IMR-90 (cell line): ENCODE results near the gene TP53TG3D. TPM values are rescaled to one million over a fixed set of nuclear protein-coding genes. Genes with fewer than 3 reads are reported as not detected.
"Not testable (repeated sequence)": the region's sequence is repeated elsewhere in the genome, so short reads cannot be mapped to it uniquely, and the experiment has no call there.

Source experiments
- ATAC-seq: fragments of 200-7000 bp; cut with Tn5 transposase; 2 replicates; pipeline ENCODE4 v1.9.1; 2020; ENCODE audit warnings: low read depth, mild to moderate bottlenecking, moderate library complexity
- BruUV-seq: library from RNA; stranded (reverse); fragments of 400-500 nt; replicated peaks from 2 replicates; lab custom pipeline; 2021; lab: Mats Ljungman, UMichigan
- CTCF ChIA-PET: fragments of 300-600 bp; formaldehyde crosslinking; extraction: SDS; loops from one replicate; lab custom pipeline; 2021; ENCODE audit warnings: antibody characterized with exemption; lab: Yijun Ruan, JAX
- POLR2A ChIA-PET: fragments of 300-600 bp; sonication (Branson Sonifier 250); formaldehyde crosslinking; loops from one replicate; lab custom pipeline; 2022; ENCODE audit warnings: antibody characterized with exemption; ENCODE audit not compliant: unreplicated experiment; lab: Charles Lee
- DNase-seq: peaks from one replicate; pipeline ENCODE4 v3.0.0; 2013
- H2AFZ ChIP-seq: replicated peaks from 2 replicates; pipeline ENCODE3; 2013; ENCODE audit warnings: low read length, mild to moderate bottlenecking; ENCODE audit not compliant: poor library complexity
- H2AK5ac ChIP-seq: 2 replicates; pipeline ENCODE4 v1.6.1; 2013; ENCODE audit warnings: low read depth, low read length, inconsistent platforms
- H2AK9ac ChIP-seq: replicated peaks from 2 replicates; pipeline ENCODE3; 2013; ENCODE audit warnings: mild to moderate bottlenecking, low read depth, low read length, moderate library complexity; ENCODE audit not compliant: poor library complexity
- H2BK120ac ChIP-seq: 2 replicates; pipeline ENCODE4 v1.6.1; 2013; ENCODE audit warnings: low read depth, low read length, inconsistent platforms
- H2BK15ac ChIP-seq: 3 replicates; pipeline ENCODE4 v1.6.1; 2013; ENCODE audit warnings: low read depth, low read length, inconsistent platforms
- H2BK20ac ChIP-seq: 2 replicates; pipeline ENCODE4 v1.6.1; 2013; ENCODE audit warnings: low read depth, mild to moderate bottlenecking, inconsistent platforms, low read length, moderate library complexity
- H2BK5ac ChIP-seq: 2 replicates; pipeline ENCODE4 v1.6.1; 2013; ENCODE audit warnings: mild to moderate bottlenecking, low read depth, low read length, inconsistent platforms; ENCODE audit not compliant: poor library complexity, severe bottlenecking
- H3K14ac ChIP-seq: replicated peaks from 2 replicates; pipeline ENCODE4 v1.6.1; 2013; ENCODE audit warnings: low read depth, low read length, inconsistent platforms
- H3K18ac ChIP-seq: 2 replicates; pipeline ENCODE4 v1.6.1; 2013; ENCODE audit warnings: low read depth, low read length, control low read depth
- H3K23ac ChIP-seq: 2 replicates; pipeline ENCODE4 v1.6.1; 2013; ENCODE audit warnings: low read depth, low read length, inconsistent platforms
- H3K27ac ChIP-seq: 2 replicates; pipeline ENCODE4 v1.5.1; 2013; ENCODE audit warnings: mild to moderate bottlenecking, control low read depth, low read length; ENCODE audit not compliant: insufficient read depth
- H3K27me3 ChIP-seq: 2 replicates; pipeline ENCODE4 v1.6.1; 2013; ENCODE audit warnings: low read length; ENCODE audit not compliant: control insufficient read depth, insufficient read depth
- H3K36me3 ChIP-seq: 2 replicates; pipeline ENCODE4 v1.6.1; 2013; ENCODE audit warnings: low read length, mixed read lengths; ENCODE audit not compliant: control insufficient read depth, insufficient read depth
- H3K4ac ChIP-seq: 2 replicates; pipeline ENCODE4 v1.6.1; 2013; ENCODE audit warnings: low read depth, low read length, inconsistent platforms
- H3K4me1 ChIP-seq: 2 replicates; pipeline ENCODE4 v1.6.1; 2013; ENCODE audit warnings: low read length, mixed read lengths; ENCODE audit not compliant: control insufficient read depth, insufficient read depth
- H3K4me2 ChIP-seq: 2 replicates; pipeline ENCODE4 v1.6.1; 2013; ENCODE audit warnings: low read depth, mild to moderate bottlenecking, control low read depth, low read length, moderate library complexity
- H3K4me3 ChIP-seq: 2 replicates; pipeline ENCODE4 v1.5.1; 2013; ENCODE audit warnings: low read depth, mild to moderate bottlenecking, control low read depth, low read length, moderate library complexity; ENCODE audit not compliant: insufficient read depth
- H3K56ac ChIP-seq: 2 replicates; pipeline ENCODE4 v1.6.1; 2013; ENCODE audit warnings: low read length, inconsistent platforms; ENCODE audit not compliant: insufficient read depth; ENCODE audit errors: extremely low read depth
- H3K79me1 ChIP-seq, 2 experiments: 2 replicates each; pipeline ENCODE4 v1.6.1; 2013; ENCODE audit warnings: low read length in 2 of 2, inconsistent platforms in 1 of 2, low read depth in 1 of 2
- H3K9ac ChIP-seq: 2 replicates; pipeline ENCODE4 v1.6.1; 2013; ENCODE audit warnings: low read depth, low read length, control low read depth
- H3K9me1 ChIP-seq: 2 replicates; pipeline ENCODE4 v1.6.1; 2013; ENCODE audit warnings: low read length, inconsistent platforms; ENCODE audit not compliant: insufficient read depth
- H3K9me3 ChIP-seq: 2 replicates; pipeline ENCODE4 v1.6.1; 2013; ENCODE audit warnings: low read length; ENCODE audit not compliant: control insufficient read depth, insufficient read depth
- H4K20me1 ChIP-seq: 2 replicates; pipeline ENCODE4 v1.6.1; 2013; ENCODE audit warnings: low read length, inconsistent platforms; ENCODE audit not compliant: insufficient read depth
- H4K5ac ChIP-seq: 2 replicates; pipeline ENCODE4 v1.6.1; 2013; ENCODE audit warnings: mild to moderate bottlenecking, low read depth, low read length, control low read depth
- H4K8ac ChIP-seq, 2 experiments: 2 replicates each; pipeline ENCODE4 v1.6.1; 2013; ENCODE audit warnings: low read depth in 2 of 2, low read length in 2 of 2, control low read depth in 1 of 2, inconsistent platforms in 1 of 2
- H4K91ac ChIP-seq: 2 replicates; pipeline ENCODE4 v1.6.1; 2013; ENCODE audit warnings: low read depth, low read length, inconsistent platforms; ENCODE audit not compliant: insufficient read depth
- WGBS, 2 experiments: methylation state at CpG; one replicate each; pipeline versions ENCODE4 v1.1.5 to v1.1.7; 2013; ENCODE audit warnings: missing lambda C conversion rate in 2 of 2; ENCODE audit not compliant: insufficient read length in 1 of 2; ENCODE audit errors: extremely low coverage in 2 of 2; 5-methylcytosine and 5-hydroxymethylcytosine counted together
- dilution Hi-C: fragments of 300-500 bp; cut with HindIII; formaldehyde crosslinking; loops from one replicate; pipeline ENCODE4 v1.14.3; 2018; ENCODE audit warnings: low sequenced_read_pairs; ENCODE audit not compliant: unreplicated experiment
- in situ Hi-C: fragments of 300-500 bp; cut with MboI; formaldehyde crosslinking; loops from 3 replicates; pipeline ENCODE4 v1.14.3; 2019; ENCODE audit warnings: low sequenced_read_pairs, inconsistent platforms, mixed read lengths
- intact Hi-C: fragments of 100-400 bp; cut with micrococcal nuclease; formaldehyde crosslinking; loops from 2 replicates; pipeline ENCODE4 v1.10.0; 2022
- polyA plus RNA-seq, 3 experiments: library from polyadenylated mRNA; depleted of rRNA; stranded (reverse); fragments of >200 nt; gene quantifications; 2 replicates each; pipeline ENCODE4 v1.2.3, GENCODE V29; 2012; ENCODE audit warnings: low replicate concordance in 1 of 3
- total RNA-seq: library from RNA; depleted of rRNA; stranded (reverse); fragments of >200 nt; gene quantifications from 2 replicates; pipeline ENCODE4 v1.2.3, GENCODE V29; 2012

The TP53TG3D gene
- total and polyA plus RNA-seq, 2 of the 4 experiments (the other 2 are of a cell fraction) = 0.10 TPM; not detected in 1

GRCh38 chr16:32283917-32284495 lies 30.9 kb downstream of the TP53TG3D start:
- H3K4me1 ChIP-seq, H3K4me3 ChIP-seq, H3K18ac ChIP-seq, H2AK9ac ChIP-seq, H2AFZ ChIP-seq, H3K27me3 ChIP-seq, in situ Hi-C loops, H3K9me3 ChIP-seq, H2BK20ac ChIP-seq, H3K56ac ChIP-seq, POLR2A ChIA-PET, H3K36me3 ChIP-seq, H4K91ac ChIP-seq, H2AK5ac ChIP-seq, H3K4ac ChIP-seq, H2BK120ac ChIP-seq, H3K9ac ChIP-seq, BruUV-seq, dilution Hi-C loops, H3K4me2 ChIP-seq, DNase-seq, H3K79me1 ChIP-seq, H3K9me1 ChIP-seq, intact Hi-C loops, CTCF ChIA-PET, H4K20me1 ChIP-seq, H3K14ac ChIP-seq, H2BK5ac ChIP-seq, H3K23ac ChIP-seq, ATAC-seq, H3K27ac ChIP-seq, H4K5ac ChIP-seq, H2BK15ac ChIP-seq, H4K8ac ChIP-seq: not testable (repeated sequence)
- 0 to 100% methylated on average over 1 to 3 of the region's 5 CpGs for WGBS, 2 experiments

DNA sequence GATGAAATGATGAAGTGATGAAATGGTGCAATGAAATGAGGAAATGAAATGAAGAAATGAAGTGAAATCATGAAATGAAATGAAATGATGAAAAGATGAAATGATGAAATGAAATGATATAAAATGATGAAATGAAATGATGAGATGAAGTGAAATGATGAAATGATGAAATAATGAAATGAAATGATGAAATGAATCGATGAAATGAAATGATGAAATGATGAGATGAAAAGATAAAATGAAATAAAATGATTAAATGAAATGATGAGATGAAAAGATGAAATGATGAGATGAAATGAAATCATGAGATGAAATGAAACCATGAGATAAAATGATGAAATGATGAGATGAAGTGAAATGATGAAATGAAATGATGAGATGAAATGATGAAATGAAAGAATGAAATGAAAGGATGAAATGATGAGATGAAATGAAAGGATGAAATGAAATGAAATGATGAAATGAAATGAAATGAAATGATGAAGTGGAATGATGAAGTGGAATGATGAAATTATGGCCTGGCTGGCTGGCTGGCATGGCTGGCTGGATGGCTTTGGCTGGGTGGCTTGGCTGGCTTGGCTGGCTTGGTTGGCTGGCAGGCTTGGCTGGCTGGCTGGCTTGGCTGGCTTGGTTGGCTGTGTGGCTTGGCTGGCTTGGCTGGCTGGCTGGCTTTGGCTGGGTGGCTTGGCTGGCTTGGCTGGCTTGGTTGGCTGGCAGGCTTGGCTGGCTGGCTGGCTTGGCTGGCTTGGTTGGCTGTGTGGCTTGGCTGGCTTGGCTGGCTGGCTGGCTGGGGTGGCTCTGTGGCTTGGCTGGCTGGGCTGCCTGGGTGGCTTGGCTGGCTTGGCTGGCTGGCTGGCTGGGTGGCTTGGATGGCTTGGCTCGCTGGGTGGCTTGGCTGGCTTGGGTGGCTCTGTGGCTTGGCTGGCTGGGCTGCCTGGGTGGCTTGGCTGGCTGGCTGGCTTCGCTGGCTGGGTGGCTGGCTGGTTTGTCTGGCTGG lies 32.0 kb downstream of the TP53TG3D start:
- POLR2A ChIA-PET, H4K91ac ChIP-seq, H4K5ac ChIP-seq, H3K36me3 ChIP-seq, H2BK20ac ChIP-seq, CTCF ChIA-PET, H3K27ac ChIP-seq, H3K18ac ChIP-seq, H3K4me3 ChIP-seq, ATAC-seq, intact Hi-C loops, H2AK5ac ChIP-seq, dilution Hi-C loops, H4K8ac ChIP-seq, H2BK120ac ChIP-seq, H3K9ac ChIP-seq, H3K4ac ChIP-seq, H3K56ac ChIP-seq, H3K23ac ChIP-seq, H2BK15ac ChIP-seq, H3K9me1 ChIP-seq, H2BK5ac ChIP-seq, H3K4me2 ChIP-seq, H3K4me1 ChIP-seq, H3K14ac ChIP-seq, H4K20me1 ChIP-seq, BruUV-seq, H3K9me3 ChIP-seq, in situ Hi-C loops, H2AK9ac ChIP-seq, H2AFZ ChIP-seq, DNase-seq, H3K79me1 ChIP-seq, H3K27me3 ChIP-seq: not testable (repeated sequence)
- 33 to 100% methylated on average over 1 of the region's 3 CpGs for WGBS, 2 experiments
